OCI-LY3 (cell line): ENCODE results near the gene MPL.

ENCODE experiments used
- EZH2phosphoT487 ChIP-seq: fragments of 200-600 bp; shearing (Covaris generic); IDR thresholded peaks from 2 replicates; pipeline ENCODE4 v1.6.1; 2018; ENCODE audit warnings: antibody characterized with exemption, mixed run types, low read depth
- TF ChIP-seq, protein P1 (sequence below): fragments of 200-600, 300-600 bp; sonication (generic); IDR thresholded peaks from 2 replicates; pipeline ENCODE4 v1.5.1; 2014; ENCODE audit warnings: antibody characterized with exemption, low read length, low read depth

DNA sequence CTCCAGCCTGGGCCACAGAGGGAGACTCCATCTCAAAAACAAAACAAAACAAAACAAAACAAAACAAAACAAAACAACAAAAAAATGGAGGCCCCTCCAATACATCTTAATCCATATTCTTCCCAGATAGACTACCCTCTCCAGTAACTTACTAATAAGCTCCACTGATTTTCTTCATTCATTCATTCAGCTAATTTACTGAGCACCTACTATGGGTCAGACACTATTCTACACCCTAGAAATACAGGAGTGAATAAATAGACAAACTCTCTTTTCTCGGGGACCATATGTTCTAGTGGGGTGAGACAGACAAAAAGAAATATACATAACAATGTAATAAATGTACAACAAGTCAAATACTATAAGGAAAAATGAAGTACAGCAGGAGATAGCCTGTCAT lies 13.4 kb downstream of the MPL start:
- TF ChIP-seq, protein P1, sequence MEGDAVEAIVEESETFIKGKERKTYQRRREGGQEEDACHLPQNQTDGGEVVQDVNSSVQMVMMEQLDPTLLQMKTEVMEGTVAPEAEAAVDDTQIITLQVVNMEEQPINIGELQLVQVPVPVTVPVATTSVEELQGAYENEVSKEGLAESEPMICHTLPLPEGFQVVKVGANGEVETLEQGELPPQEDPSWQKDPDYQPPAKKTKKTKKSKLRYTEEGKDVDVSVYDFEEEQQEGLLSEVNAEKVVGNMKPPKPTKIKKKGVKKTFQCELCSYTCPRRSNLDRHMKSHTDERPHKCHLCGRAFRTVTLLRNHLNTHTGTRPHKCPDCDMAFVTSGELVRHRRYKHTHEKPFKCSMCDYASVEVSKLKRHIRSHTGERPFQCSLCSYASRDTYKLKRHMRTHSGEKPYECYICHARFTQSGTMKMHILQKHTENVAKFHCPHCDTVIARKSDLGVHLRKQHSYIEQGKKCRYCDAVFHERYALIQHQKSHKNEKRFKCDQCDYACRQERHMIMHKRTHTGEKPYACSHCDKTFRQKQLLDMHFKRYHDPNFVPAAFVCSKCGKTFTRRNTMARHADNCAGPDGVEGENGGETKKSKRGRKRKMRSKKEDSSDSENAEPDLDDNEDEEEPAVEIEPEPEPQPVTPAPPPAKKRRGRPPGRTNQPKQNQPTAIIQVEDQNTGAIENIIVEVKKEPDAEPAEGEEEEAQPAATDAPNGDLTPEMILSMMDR, result no peak
- no peak for TF ChIP-seq EZH2phosphoT487
